Fibroblast of skin of right biceps (primary cell): ENCODE data around the gene MIEF1.

Experiments used
- DNase-seq: peaks from one replicate; pipeline ENCODE4 v3.0.0-alpha.2; 2013

Gene MIEF1

GRCh38 chr22:39471381-39472141, 30.5 kb upstream of the MIEF1 start:
- peak; percentile 71 for DNase-seq

DNA sequence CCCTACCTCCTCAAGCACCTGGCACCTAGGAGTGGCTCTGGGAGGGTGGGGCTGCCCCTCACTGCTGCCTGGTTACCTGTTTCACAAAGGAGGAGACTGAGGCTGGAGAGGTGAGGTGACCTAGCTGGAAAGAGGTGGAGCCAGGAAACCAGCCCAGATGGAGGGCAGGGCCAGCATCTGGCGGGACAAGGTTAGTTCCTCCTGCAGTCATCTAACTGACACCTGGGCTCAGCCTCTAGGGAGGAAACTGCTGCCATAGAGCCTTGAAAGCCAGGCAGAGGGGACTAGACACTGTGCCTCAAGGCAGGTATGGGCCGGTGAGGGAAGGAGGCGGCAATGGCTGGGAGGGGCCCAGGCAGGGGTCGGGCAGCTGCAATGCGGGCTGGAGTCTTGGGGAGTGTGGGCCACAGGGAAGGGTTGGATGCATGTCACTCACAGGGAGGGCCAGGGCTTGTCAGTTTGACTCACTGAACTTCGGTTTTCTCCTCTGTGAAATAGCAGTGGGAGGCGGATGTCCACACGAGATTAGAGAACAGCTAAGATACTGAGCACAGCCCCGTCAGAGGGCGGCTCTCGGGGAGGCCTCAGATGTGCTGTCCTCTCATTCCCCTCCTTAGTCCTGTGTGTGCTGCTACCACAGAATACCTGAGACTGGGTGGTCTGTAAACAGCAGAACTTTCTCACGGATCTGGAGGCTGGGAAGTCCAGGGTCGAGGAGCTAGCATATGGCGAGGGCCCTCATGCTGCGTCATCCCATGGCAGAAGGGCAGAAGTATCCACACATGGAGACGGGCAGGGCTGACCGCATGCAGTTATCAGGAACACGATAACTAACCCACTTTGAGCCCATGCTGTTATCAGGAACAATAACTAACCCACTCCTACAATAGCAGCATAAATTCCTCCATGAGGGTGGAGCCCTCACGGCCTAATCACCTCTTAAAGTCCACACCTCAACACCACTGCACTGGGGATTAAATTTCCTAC, 29.2 kb upstream of the MIEF1 start:
- no peak for DNase-seq

- DNase-seq, result no peak
These were observed 28.2 kb upstream of the MIEF1 start for GRCh38 chr22:39473851-39474250.

DNA sequence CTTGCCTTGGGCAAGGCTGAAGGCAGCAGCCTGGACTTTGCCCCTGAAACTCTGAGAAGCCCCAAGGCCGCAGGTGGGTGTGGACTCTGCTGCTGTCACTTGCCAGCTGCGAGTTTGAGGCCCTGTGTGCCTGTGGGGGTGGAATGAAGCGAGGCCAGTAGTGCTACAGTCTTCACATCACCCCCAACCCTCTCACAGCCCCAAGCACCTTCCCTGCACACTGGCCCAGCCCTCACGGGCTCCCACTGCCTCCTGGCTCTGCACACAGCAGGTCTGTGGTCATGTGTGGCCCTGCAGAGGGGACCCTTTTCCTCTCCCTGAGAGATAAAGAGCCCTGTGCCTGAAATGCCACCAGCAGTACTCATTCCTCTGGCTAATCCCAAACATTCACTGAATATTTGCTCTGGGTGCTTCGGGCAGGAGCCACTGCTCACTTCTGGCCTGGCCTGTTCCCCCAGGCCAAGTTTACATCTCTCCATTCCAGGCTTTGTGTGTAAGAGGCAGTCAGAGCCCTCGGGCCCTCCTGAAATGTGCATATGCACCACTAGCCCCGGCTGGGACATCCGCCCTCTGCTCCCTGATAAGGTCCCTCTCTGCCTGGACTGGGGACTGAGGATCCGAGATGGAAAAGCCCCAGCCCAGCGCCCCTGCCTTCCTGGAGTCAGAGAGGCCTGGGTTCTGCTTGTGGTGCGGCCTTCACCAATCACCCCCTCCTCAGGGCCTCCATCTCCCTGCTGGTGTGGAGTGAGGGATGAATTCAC, 27.6 kb upstream of the MIEF1 start:
- no peak for DNase-seq

- no peak for DNase-seq
These were observed 26.8 kb upstream of the MIEF1 start for GRCh38 chr22:39475337-39475736.

- no peak for DNase-seq
These were observed 26.2 kb upstream of the MIEF1 start for GRCh38 chr22:39475902-39476301.

- no peak for DNase-seq
These were observed 25.4 kb upstream of the MIEF1 start for GRCh38 chr22:39476664-39477063.

- no peak for DNase-seq
These were observed 24.5 kb upstream of the MIEF1 start for GRCh38 chr22:39477542-39477941.

- no peak for DNase-seq
These were observed 23.6 kb upstream of the MIEF1 start for GRCh38 chr22:39478441-39478850.

DNA sequence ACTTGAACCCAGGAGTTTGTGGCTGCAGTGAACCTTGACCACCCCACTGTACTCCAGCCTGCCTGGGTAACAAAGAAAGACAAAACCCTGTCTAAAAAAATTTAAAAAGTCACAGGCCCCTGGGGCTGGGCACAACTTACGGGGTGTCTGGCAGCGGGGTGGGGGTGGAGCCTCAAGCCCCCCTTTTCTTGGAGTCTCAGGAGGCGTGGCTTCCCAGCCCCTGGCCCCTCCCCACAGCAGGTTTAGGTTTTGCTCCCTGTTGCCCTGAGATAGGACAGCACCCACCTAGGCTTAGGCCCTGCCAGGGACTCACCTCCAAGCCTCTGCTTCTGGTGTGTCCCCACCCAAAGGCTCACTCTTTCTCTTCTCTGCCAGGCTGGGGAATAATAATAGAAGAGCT, 22.8 kb upstream of the MIEF1 start:
- DNase-seq, result no peak

GRCh38 chr22:39480557-39480956, 21.5 kb upstream of the MIEF1 start:
- DNase-seq, result no peak

DNA sequence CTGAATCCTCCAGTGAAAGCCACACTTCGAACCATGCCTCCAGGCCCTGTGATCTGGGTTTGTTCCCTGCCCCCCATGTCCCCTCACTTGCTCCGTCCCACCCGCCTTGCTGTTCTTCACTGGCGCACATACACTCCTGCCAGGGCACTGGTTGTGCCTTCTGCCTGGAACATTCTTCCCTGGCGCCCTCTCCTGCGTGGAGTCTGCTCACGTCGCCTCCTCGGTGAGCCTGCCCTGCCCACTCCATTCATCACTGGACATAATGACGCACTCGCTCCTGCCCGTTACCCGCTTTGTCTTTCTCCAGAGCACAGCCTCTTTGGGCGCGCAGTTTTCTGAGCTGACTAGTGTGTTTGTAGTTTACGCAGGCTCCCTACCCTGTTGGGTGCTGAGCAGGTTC, 21.0 kb upstream of the MIEF1 start:
- no peak for DNase-seq

- no peak for DNase-seq
These were observed 20.5 kb upstream of the MIEF1 start for GRCh38 chr22:39481595-39481994.

GRCh38 chr22:39482768-39483167, 19.3 kb upstream of the MIEF1 start:
- DNase-seq, result no peak

DNA sequence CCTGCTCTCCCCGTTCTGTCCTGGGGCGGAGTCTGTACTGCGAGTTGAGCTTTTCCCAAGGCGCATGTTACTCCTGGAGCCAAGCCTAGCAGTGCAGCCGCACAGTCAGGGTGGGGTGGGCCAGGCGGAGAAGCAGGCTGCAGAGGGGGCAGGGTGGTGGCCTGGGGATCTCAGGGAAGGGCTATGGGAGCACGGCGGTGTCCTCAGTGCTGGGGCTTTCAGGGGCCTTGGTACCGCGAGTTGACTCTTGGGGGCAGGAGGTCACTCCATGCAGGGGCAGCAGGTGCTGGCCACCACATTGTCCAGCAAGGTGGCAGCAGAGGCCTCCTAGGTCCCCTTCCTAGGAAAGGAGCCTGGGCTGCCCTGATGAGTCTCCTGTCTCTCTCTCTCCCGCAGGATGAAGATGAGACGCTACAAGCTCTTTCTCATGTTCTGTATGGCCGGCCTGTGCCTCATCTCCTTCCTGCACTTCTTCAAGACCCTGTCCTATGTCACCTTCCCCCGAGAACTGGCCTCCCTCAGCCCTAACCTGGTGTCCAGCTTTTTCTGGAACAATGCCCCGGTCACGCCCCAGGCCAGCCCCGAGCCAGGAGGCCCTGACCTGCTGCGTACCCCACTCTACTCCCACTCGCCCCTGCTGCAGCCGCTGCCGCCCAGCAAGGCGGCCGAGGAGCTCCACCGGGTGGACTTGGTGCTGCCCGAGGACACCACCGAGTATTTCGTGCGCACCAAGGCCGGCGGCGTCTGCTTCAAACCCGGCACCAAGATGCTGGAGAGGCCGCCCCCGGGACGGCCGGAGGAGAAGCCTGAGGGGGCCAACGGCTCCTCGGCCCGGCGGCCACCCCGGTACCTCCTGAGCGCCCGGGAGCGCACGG, 14.9 kb upstream of the MIEF1 start:
- no peak for DNase-seq

GRCh38 chr22:39487826-39488520, 14.1 kb upstream of the MIEF1 start:
- no peak for DNase-seq

DNA sequence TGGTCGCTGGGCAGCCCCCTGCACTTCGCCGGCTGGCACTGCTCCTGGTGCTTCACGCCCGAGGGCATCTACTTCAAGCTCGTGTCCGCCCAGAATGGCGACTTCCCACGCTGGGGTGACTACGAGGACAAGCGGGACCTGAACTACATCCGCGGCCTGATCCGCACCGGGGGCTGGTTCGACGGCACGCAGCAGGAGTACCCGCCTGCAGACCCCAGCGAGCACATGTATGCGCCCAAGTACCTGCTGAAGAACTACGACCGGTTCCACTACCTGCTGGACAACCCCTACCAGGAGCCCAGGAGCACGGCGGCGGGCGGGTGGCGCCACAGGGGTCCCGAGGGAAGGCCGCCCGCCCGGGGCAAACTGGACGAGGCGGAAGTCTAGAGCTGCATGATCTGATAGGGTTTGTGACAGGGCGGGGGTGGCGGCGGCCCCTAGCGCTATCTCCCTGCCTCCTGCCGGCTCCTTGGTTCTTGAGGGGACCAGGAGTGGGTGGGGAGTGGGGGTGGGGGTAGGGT, 13.5 kb upstream of the MIEF1 start:
- DNase-seq, result no peak

- no peak for DNase-seq
These were observed 12.7 kb upstream of the MIEF1 start for GRCh38 chr22:39489094-39490068.

GRCh38 chr22:39490135-39490798, 11.8 kb upstream of the MIEF1 start:
- DNase-seq, result peak; percentile 67
